HepG2 (cell line): Measurements from ENCODE around the gene KIF2C. TPM values are rescaled to one million over a fixed set of nuclear protein-coding genes. Genes with fewer than 3 reads are reported as not detected.

Experiments
- ARNTL ChIP-seq: sonication (generic); formaldehyde crosslinking; IDR thresholded peaks from 2 replicates; pipeline ENCODE4 v1.4.0; 2020; ENCODE audit warnings: mild to moderate bottlenecking, missing genetic modification reagents
- CENPT ChIP-seq: sonication (generic); formaldehyde crosslinking; IDR thresholded peaks from 2 replicates; pipeline ENCODE4 v1.8.0; 2022; ENCODE audit warnings: low read depth, mild to moderate bottlenecking, moderate library complexity, missing genetic modification reagents
- FLYWCH1 ChIP-seq: sonication (generic); formaldehyde crosslinking; IDR thresholded peaks from 2 replicates; pipeline ENCODE4 v1.8.1; 2023; ENCODE audit warnings: mild to moderate bottlenecking, missing genetic modification reagents
- FOSL1 ChIP-seq: sonication (generic); formaldehyde crosslinking; IDR thresholded peaks from 2 replicates; pipeline ENCODE4 v1.9.0; 2021; ENCODE audit warnings: missing genetic modification reagents, borderline replicate concordance
- GLI4 ChIP-seq: sonication (generic); formaldehyde crosslinking; IDR thresholded peaks from 2 replicates; pipeline ENCODE4 v1.5.1; 2020; ENCODE audit warnings: missing genetic modification reagents, mild to moderate bottlenecking, moderate library complexity, borderline replicate concordance
- IKZF5 ChIP-seq: IDR thresholded peaks from 2 replicates; pipeline ENCODE4 v1.6.1; 2018; ENCODE audit warnings: missing genetic modification reagents, mild to moderate bottlenecking, missing compliant biosample characterization
- KLF6 ChIP-seq: IDR thresholded peaks from 2 replicates; pipeline ENCODE4 v1.8.0; 2016; ENCODE audit warnings: missing biosample characterization, missing genetic modification reagents
- PHF20 ChIP-seq: sonication (generic); formaldehyde crosslinking; IDR thresholded peaks from 2 replicates; pipeline ENCODE4 v1.5.0; 2020; ENCODE audit warnings: mild to moderate bottlenecking, missing genetic modification reagents
- USF2 ChIP-seq, 2 experiments: sonication (generic) in 1 of 2; formaldehyde crosslinking in 1 of 2; IDR thresholded peaks; 2 replicates each; pipeline versions ENCODE4 v1.5.1 to v1.6.1; 2011 to 2020; ENCODE audit warnings: borderline replicate concordance in 1 of 2, low read depth in 1 of 2, low read length in 1 of 2, mild to moderate bottlenecking in 1 of 2, missing genetic modification reagents in 1 of 2, moderate library complexity in 1 of 2
- ZMAT5 ChIP-seq: sonication (generic); formaldehyde crosslinking; IDR thresholded peaks from 2 replicates; pipeline ENCODE4 v1.5.0; 2020; ENCODE audit warnings: mild to moderate bottlenecking, low read depth, missing genetic modification reagents, borderline replicate concordance
- ZNF256 ChIP-seq: sonication (generic); formaldehyde crosslinking; conservative IDR thresholded peaks from 2 replicates; pipeline ENCODE4 v1.4.0; 2020; ENCODE audit warnings: missing genetic modification reagents
- ZNF34 ChIP-seq: sonication (generic); formaldehyde crosslinking; IDR thresholded peaks from 2 replicates; pipeline ENCODE4 v1.4.0; 2020; ENCODE audit warnings: mild to moderate bottlenecking, missing genetic modification reagents, borderline replicate concordance
- ZNF431 ChIP-seq: sonication (generic); formaldehyde crosslinking; IDR thresholded peaks from 2 replicates; pipeline ENCODE4 v1.9.0; 2022; ENCODE audit warnings: missing genetic modification reagents, low read depth, mild to moderate bottlenecking, borderline replicate concordance
- ZNF530 ChIP-seq: sonication (generic); formaldehyde crosslinking; IDR thresholded peaks from 2 replicates; pipeline ENCODE4 v1.5.0; 2020; ENCODE audit warnings: low read depth, mild to moderate bottlenecking, missing genetic modification reagents
- ZNF678 ChIP-seq: sonication (generic); formaldehyde crosslinking; IDR thresholded peaks from 2 replicates; pipeline ENCODE4 v1.4.0; 2020; ENCODE audit warnings: mild to moderate bottlenecking, missing genetic modification reagents
- ZNF75D ChIP-seq: sonication (generic); formaldehyde crosslinking; IDR thresholded peaks from 2 replicates; pipeline ENCODE4 v1.8.1; 2023; ENCODE audit warnings: missing genetic modification reagents, mild to moderate bottlenecking, borderline replicate concordance
- polyA plus RNA-seq, 8 experiments: library from polyadenylated mRNA; depleted of rRNA in 3 of 8; stranded (reverse) in 7 of 8; unstranded in 1 of 8; fragments of >200 nt; fragmentation: Illumina TruSeq in 4 of 8; extraction: Trizol in 4 of 8; gene quantifications; 2 replicates each; pipeline versions ENCODE4 v1.2.1 to v1.2.3, GENCODE V29; 2011 to 2016; ENCODE audit warnings: low read depth in 4 of 8, missing spikeins in 1 of 8, mixed read lengths in 1 of 8; ENCODE audit not compliant: insufficient read depth in 1 of 8
- total RNA-seq, 5 experiments: library from RNA; depleted of rRNA; stranded (reverse); fragments of >200 nt; fragmentation: Illumina TruSeq; extraction: Trizol; gene quantifications; 2 replicates each; pipeline ENCODE4 v1.2.3, GENCODE V29; 2016; ENCODE audit warnings: low read depth in 1 of 5
- TF ChIP-seq, protein P1 (sequence below): sonication (generic); formaldehyde crosslinking; IDR thresholded peaks from 2 replicates; pipeline ENCODE4 v1.5.0; 2020; ENCODE audit warnings: missing genetic modification reagents
- TF ChIP-seq, protein P2 (sequence below): sonication (generic); formaldehyde crosslinking; IDR thresholded peaks from 2 replicates; pipeline ENCODE4 v1.4.0; 2020; ENCODE audit warnings: mild to moderate bottlenecking, missing genetic modification reagents
- TF ChIP-seq, protein P3 (sequence below): IDR thresholded peaks from 2 replicates; pipeline ENCODE4 v1.6.1; 2016; ENCODE audit warnings: missing genetic modification reagents, missing compliant biosample characterization
- TF ChIP-seq, protein P4 (sequence below): sonication (generic); formaldehyde crosslinking; IDR thresholded peaks from 2 replicates; pipeline ENCODE4 v1.4.0; 2020; ENCODE audit warnings: missing genetic modification reagents

KIF2C gene
- total and polyA plus RNA-seq, 2 of the 13 experiments (the other 11 are each of a cell fraction or from before 2014, with no cell fraction given) = 29.7 to 53.7 TPM

DNA sequence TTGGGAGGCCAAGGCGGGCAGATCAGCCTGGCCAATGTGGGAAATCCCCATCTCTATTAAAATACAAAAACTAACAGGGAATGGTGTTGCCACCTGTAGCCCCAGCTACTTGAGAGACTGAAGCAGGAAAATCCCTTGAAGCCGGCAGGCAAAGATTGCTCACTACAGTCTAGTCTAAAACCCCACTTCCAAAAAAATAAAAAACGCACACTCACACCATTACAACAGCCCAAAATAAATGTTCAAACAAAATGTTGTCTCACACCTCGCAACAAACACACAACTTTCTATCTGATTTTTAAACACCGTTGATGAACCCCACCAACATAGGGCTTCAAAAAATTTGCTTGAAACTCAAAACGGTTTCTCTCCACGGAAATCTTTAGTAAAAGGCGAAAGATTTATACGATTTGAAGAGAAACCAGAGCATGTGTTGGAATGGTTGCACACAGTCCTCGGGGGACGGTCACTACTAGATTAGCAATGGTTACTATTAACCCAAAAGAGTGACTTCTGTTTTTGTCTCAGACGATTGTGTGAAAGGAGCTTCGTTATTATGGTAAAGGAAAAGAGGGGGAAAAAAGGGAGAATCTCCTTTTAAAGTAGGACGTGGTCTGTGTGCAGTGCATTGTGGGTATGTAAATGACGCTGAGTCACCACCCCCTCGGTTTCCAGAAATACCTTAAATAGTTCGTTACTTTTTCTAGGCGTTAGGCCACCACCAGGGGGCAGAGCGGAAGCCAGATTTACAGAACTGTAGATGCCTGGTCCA lies 8.7 kb upstream of the KIF2C start, which contains the start of gene RNU5D-1 (continued):
- TF ChIP-seq ARNTL (CRISPR knock-in tag) (no peak), FLYWCH1 (CRISPR knock-in tag) (no peak; the same call in 1 of the 2 replicates), ZMAT5 (CRISPR knock-in tag) (no peak), ZNF530 (CRISPR knock-in tag) (no peak), CENPT (CRISPR knock-in tag) (no peak), USF2 (IDR thresholded peaks at IDR 0.05; ENCODE audit: low read depth, low read length) (no peak), USF2 (CRISPR knock-in tag; IDR thresholded peaks at IDR 0.05; ENCODE audit: borderline replicate concordance) (peak; percentile 39; the same call in 1 of the 2 replicates), ZNF431 (CRISPR knock-in tag) (peak; percentile 49; the same call in 1 of the 2 replicates), ZNF678 (CRISPR knock-in tag) (no peak), ZNF256 (CRISPR knock-in tag) (0 out of 2 replicates have a peak, but pooled peaks have one; percentile 10), FOSL1 (CRISPR knock-in tag) (peak; percentile 66; the same call in 1 of the 2 replicates), GLI4 (0 out of 2 replicates have a peak, but pooled peaks have one; percentile 36), ZNF75D (CRISPR knock-in tag) (no peak), KLF6 (CRISPR knock-in tag) (peak; percentile 12; the same call in 1 of the 2 replicates), PHF20 (CRISPR knock-in tag) (no peak), ZNF34 (CRISPR knock-in tag) (no peak), IKZF5 (CRISPR knock-in tag) (peak; percentile 68; the same call in 1 of the 2 replicates)
- TF ChIP-seq, protein P1, sequence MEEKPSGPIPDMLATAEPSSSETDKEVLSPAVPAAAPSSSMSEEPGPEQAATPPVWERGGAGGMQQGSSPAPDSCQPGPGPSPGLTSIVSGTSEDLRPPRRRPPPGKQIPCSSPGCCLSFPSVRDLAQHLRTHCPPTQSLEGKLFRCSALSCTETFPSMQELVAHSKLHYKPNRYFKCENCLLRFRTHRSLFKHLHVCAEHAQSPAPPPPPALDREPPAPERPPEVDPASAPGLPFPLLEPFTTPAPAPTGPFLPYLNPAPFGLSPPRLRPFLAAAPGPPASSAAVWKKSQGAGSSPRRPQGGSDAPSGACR (CRISPR knock-in tag) = no peak
- TF ChIP-seq, protein P2, sequence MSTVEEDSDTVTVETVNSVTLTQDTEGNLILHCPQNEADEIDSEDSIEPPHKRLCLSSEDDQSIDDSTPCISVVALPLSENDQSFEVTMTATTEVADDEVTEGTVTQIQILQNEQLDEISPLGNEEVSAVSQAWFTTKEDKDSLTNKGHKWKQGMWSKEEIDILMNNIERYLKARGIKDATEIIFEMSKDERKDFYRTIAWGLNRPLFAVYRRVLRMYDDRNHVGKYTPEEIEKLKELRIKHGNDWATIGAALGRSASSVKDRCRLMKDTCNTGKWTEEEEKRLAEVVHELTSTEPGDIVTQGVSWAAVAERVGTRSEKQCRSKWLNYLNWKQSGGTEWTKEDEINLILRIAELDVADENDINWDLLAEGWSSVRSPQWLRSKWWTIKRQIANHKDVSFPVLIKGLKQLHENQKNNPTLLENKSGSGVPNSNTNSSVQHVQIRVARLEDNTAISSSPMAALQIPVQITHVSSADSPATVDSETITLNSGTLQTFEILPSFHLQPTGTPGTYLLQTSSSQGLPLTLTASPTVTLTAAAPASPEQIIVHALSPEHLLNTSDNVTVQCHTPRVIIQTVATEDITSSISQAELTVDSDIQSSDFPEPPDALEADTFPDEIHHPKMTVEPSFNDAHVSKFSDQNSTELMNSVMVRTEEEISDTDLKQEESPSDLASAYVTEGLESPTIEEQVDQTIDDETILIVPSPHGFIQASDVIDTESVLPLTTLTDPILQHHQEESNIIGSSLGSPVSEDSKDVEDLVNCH = no peak
- TF ChIP-seq, protein P3, sequence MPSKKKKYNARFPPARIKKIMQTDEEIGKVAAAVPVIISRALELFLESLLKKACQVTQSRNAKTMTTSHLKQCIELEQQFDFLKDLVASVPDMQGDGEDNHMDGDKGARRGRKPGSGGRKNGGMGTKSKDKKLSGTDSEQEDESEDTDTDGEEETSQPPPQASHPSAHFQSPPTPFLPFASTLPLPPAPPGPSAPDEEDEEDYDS (CRISPR knock-in tag) = peak; percentile 98
- TF ChIP-seq, protein P4, sequence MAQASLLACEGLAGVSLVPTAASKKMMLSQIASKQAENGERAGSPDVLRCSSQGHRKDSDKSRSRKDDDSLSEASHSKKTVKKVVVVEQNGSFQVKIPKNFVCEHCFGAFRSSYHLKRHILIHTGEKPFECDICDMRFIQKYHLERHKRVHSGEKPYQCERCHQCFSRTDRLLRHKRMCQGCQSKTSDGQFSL (CRISPR knock-in tag) = no peak
